ENCODE data around the gene MRI1. TPM values are rescaled to one million over a fixed set of nuclear protein-coding genes. Genes with fewer than 3 reads are reported as not detected.

MRI1 gene
- total and polyA plus RNA-seq, 8 donors, result 14.4 to 35.1 (median 17.4) TPM

DNA sequence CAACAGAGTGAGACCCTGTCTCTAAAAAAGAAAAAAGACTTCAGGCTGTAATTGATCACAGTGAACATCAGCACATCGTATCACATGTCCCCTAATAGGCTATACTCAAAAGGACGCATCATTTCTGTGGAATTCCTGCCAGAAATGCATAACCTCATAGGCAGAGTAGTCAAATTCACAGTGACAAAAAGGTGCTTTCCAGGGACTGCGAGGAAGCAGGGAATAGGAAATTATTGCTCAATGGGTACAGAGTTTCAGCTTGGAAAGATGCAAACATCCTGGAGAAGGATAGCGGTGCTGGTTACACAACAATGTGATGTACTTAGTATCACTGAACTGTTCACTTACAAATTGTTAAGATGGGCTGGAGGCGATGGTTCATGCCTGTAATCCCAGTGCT lies 41.1 kb upstream of the MRI1 start:
- TF ChIP-seq, protein P1, sequence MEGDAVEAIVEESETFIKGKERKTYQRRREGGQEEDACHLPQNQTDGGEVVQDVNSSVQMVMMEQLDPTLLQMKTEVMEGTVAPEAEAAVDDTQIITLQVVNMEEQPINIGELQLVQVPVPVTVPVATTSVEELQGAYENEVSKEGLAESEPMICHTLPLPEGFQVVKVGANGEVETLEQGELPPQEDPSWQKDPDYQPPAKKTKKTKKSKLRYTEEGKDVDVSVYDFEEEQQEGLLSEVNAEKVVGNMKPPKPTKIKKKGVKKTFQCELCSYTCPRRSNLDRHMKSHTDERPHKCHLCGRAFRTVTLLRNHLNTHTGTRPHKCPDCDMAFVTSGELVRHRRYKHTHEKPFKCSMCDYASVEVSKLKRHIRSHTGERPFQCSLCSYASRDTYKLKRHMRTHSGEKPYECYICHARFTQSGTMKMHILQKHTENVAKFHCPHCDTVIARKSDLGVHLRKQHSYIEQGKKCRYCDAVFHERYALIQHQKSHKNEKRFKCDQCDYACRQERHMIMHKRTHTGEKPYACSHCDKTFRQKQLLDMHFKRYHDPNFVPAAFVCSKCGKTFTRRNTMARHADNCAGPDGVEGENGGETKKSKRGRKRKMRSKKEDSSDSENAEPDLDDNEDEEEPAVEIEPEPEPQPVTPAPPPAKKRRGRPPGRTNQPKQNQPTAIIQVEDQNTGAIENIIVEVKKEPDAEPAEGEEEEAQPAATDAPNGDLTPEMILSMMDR (IDR thresholded peaks at IDR 0.05), result no peak
- 58 to 70% methylated on average over 5 of the region's 5 CpGs for WGBS, 2 donors

DNA sequence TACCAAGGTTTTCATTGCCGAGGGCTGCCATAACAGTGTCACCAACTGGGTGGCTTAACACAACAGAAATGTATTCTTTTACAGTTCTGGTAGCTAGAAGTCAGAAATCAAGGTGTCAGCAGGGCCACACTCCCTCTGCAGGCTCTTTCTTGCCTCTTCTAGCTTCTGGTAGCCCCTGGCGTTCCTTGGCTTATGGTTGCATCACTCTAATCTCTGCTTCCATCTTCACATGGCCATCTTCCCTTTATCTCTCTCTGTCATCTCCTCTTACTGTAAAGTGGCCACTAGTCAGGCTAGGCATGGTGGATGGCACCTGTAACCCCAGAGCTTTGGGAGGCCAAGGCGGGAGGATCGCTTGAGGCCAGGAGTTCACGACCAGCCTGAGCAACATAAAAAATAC lies 38.0 kb upstream of the MRI1 start:
- no peak overlapping the region for H3K27ac ChIP-seq
- H3K9me3 ChIP-seq, result no peaks in the 10 kb centered on the region
- FAIRE-seq (no peak), DNase-seq (no peak), ATAC-seq (no peak)
- TF ChIP-seq, protein P1 (IDR thresholded peaks at IDR 0.05), result no peak
- 91 to 95% methylated on average over 5 of the region's 5 CpGs for WGBS, 2 donors
- no peaks in the 10 kb centered on the region for H3K27me3 ChIP-seq
- H3K4me1 ChIP-seq, result peaks cover 0 to 9% (median 7%) of the 10 kb centered on the region in 3 donors
- H3K36me3 ChIP-seq, result no peaks in the 10 kb centered on the region
- no peak overlapping the region for H3K4me3 ChIP-seq
- intact Hi-C loops (cut with DNase I), result loop anchor here in 2 of 3 donors (10.0 kb wide), 2 partner anchors 112 to 132 kb away; no protein-coding TSS in a partner anchor

More for the DNA sequence above, 41.1 kb upstream of the MRI1 start:
- H3K36me3 ChIP-seq, result no peaks in the 10 kb centered on the region
- H3K27ac ChIP-seq, result no peak overlapping the region
- no peaks in the 10 kb centered on the region for H3K4me1 ChIP-seq
- no peak for ATAC-seq
- FAIRE-seq, result no peak
- H3K4me3 ChIP-seq, result no peak overlapping the region
- intact Hi-C loops (cut with DNase I), result loop anchor here in 2 of 3 donors (10.0 kb wide), 2 partner anchors 108 to 128 kb away; no protein-coding TSS in a partner anchor
- DNase-seq, result no peak
- H3K27me3 ChIP-seq, result no peaks in the 10 kb centered on the region
- no peaks in the 10 kb centered on the region for H3K9me3 ChIP-seq

DNA sequence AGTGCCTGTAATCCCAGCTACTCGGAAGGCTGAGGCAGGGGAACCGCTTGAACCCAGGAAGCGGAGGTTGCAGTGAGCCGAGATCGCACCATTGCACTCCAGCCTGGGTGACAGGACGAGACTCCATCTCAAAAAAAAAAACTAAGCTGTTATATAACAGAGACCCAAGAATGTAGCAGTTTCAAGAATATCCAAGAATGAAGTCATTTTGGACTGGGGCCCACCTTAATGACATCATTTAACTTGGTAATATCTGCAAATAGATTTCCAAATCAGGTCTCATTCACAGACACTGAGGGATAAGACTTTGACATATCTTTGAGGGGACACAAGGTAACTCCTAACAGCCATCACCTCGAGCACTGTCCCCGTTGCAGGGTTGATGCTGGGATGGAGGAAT lies 36.5 kb upstream of the MRI1 start:
- no peak for ATAC-seq

DNA sequence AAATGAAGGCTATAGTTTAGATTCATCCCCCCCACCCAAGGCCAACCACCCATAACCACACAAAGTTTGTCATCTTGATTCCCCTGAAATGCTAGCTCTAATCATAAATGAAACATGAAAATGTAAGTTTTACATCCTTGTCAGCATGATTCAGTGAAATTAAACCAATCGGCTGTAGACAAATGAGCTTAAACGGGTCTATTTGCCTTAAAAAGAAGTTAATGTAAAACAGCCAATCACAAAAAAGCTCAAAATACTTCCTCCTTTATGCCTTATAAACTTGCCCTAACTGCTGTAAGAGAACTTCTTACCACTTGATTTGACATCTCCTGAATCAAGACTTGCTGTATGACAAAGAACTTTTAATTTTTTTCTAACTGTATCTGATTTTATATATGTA lies 34.5 kb upstream of the MRI1 start:
- H3K4me3 ChIP-seq, result no peak overlapping the region
- H3K27me3 ChIP-seq, result no peaks in the 10 kb centered on the region
- WGBS, 2 donors, result 36 to 45% methylated on average over 2 of the region's 2 CpGs
- H3K27ac ChIP-seq, result peak overlapping the region in 2 of 4 donors; percentile 77 to 79
- TF ChIP-seq, protein P1 (IDR thresholded peaks at IDR 0.05), result no peak
- FAIRE-seq, result no peak
- H3K9me3 ChIP-seq, result no peaks in the 10 kb centered on the region
- no peak for ATAC-seq
- H3K36me3 ChIP-seq, result no peaks in the 10 kb centered on the region
- H3K4me1 ChIP-seq, result peaks cover 0 to 9% (median 7%) of the 10 kb centered on the region in 3 donors
- intact Hi-C loops (cut with DNase I), result loop anchor here in 2 of 3 donors (10.0 kb wide), 2 partner anchors 115 to 135 kb away; no protein-coding TSS in a partner anchor
- DNase-seq, result no peak

More for the DNA sequence above, 36.5 kb upstream of the MRI1 start:
- no peak overlapping the region for H3K27ac ChIP-seq
- H3K4me3 ChIP-seq, result no peak overlapping the region
- FAIRE-seq, result no peak
- DNase-seq, result no peak
- TF ChIP-seq, protein P1 (IDR thresholded peaks at IDR 0.05), result no peak
- H3K9me3 ChIP-seq, result no peaks in the 10 kb centered on the region
- no peaks in the 10 kb centered on the region for H3K27me3 ChIP-seq
- intact Hi-C loops (cut with DNase I), result loop anchor here in 2 of 3 donors (10.0 kb wide), 2 partner anchors 113 to 133 kb away; no protein-coding TSS in a partner anchor
- no peaks in the 10 kb centered on the region for H3K36me3 ChIP-seq
- 67 to 73% methylated on average over 8 of the region's 8 CpGs for WGBS, 2 donors
- peaks cover 0 to 9% (median 7%) of the 10 kb centered on the region in 3 donors for H3K4me1 ChIP-seq

All from pancreas (tissue), 10 donors.